Astrocyte (in vitro differentiated cells and primary cell): ENCODE data around the gene ANXA10. TPM values are rescaled to one million over a fixed set of nuclear protein-coding genes. Genes with fewer than 3 reads are reported as not detected.

Source experiments
- DNase-seq: peaks from one replicate; pipeline ENCODE4 v3.0.0-alpha.2; 2010; ENCODE audit warnings: low read depth
- FAIRE-seq: peaks from 2 replicates; lab custom pipeline; 2011; peaks lifted over from hg19 to GRCh38; lab: Jason Lieb, UNC
- H2AFZ ChIP-seq: 2 replicates; pipeline ENCODE4 v1.6.0; 2012; ENCODE audit warnings: low read depth, low read length, inconsistent platforms
- H3K27ac ChIP-seq: 2 replicates; pipeline ENCODE4 v1.5.1; 2011; ENCODE audit warnings: low read depth, low read length, inconsistent platforms
- H3K27me3 ChIP-seq: 2 replicates; pipeline ENCODE4 v1.6.0; 2011; ENCODE audit warnings: low read length, inconsistent platforms; ENCODE audit not compliant: insufficient read depth
- H3K36me3 ChIP-seq: 2 replicates; pipeline ENCODE4 v1.5.1; 2011; ENCODE audit warnings: low read length, inconsistent platforms; ENCODE audit not compliant: insufficient read depth
- H3K4me1 ChIP-seq: 2 replicates; pipeline ENCODE4 v1.5.1; 2011; ENCODE audit warnings: low read length, inconsistent platforms; ENCODE audit not compliant: insufficient read depth
- H3K4me2 ChIP-seq: 2 replicates; pipeline ENCODE4 v1.6.0; 2012; ENCODE audit warnings: low read length, inconsistent platforms
- H3K4me3 ChIP-seq: 2 replicates; pipeline ENCODE4 v1.5.1; 2011; ENCODE audit warnings: low read depth, mild to moderate bottlenecking, low read length, inconsistent platforms; ENCODE audit not compliant: insufficient read depth
- H3K79me2 ChIP-seq: 2 replicates; pipeline ENCODE4 v1.6.0; 2012; ENCODE audit warnings: mild to moderate bottlenecking, low read length, inconsistent platforms; ENCODE audit not compliant: insufficient read depth
- H3K9ac ChIP-seq: 2 replicates; pipeline ENCODE4 v1.6.0; 2012; ENCODE audit warnings: mild to moderate bottlenecking, low read length, inconsistent platforms
- H3K9me3 ChIP-seq: 2 replicates; pipeline ENCODE4 v1.5.1; 2012; ENCODE audit warnings: low read depth, mild to moderate bottlenecking, low read length, inconsistent platforms; ENCODE audit not compliant: insufficient read depth
- H4K20me1 ChIP-seq: 2 replicates; pipeline ENCODE4 v1.6.0; 2012; ENCODE audit warnings: low read length, inconsistent platforms; ENCODE audit not compliant: insufficient read depth
- H3K27ac Mint-ChIP-seq: one replicate; pipeline ENCODE4 v1.8.0; 2021; ENCODE audit warnings: mild to moderate bottlenecking, mixed read lengths; ENCODE audit not compliant: unreplicated experiment
- H3K27me3 Mint-ChIP-seq: one replicate; pipeline ENCODE4 v1.8.0; 2021; ENCODE audit warnings: low read depth, mixed read lengths; ENCODE audit not compliant: unreplicated experiment
- H3K36me3 Mint-ChIP-seq: one replicate; pipeline ENCODE4 v1.8.0; 2021; ENCODE audit warnings: low read depth, mixed read lengths; ENCODE audit not compliant: unreplicated experiment
- H3K4me1 Mint-ChIP-seq: one replicate; pipeline ENCODE4 v1.8.0; 2021; ENCODE audit warnings: low read depth, mixed read lengths; ENCODE audit not compliant: unreplicated experiment
- H3K4me3 Mint-ChIP-seq: one replicate; pipeline ENCODE4 v1.8.0; 2021; ENCODE audit warnings: mild to moderate bottlenecking, moderate library complexity, mixed read lengths; ENCODE audit not compliant: unreplicated experiment
- H3K9me3 Mint-ChIP-seq: one replicate; pipeline ENCODE4 v1.8.0; 2021; ENCODE audit warnings: mild to moderate bottlenecking, mixed read lengths; ENCODE audit not compliant: unreplicated experiment
- CTCF ChIP-seq: IDR thresholded peaks from 2 replicates; pipeline ENCODE4 v1.5.1; 2011; ENCODE audit warnings: low read depth, mild to moderate bottlenecking, inconsistent platforms, low read length, moderate library complexity; ENCODE audit not compliant: insufficient read depth
- EZH2 ChIP-seq: IDR thresholded peaks from 2 replicates; pipeline ENCODE4 v1.6.1; 2012; ENCODE audit warnings: mild to moderate bottlenecking, low read length, inconsistent platforms; ENCODE audit not compliant: insufficient read depth
- total RNA-seq: library from RNA; stranded (reverse); gene quantifications from 2 replicates; pipeline ENCODE4 v1.2.1, GENCODE V29; 2021

Gene ANXA10
- total RNA-seq, 1 donor from 2014 or later, result not detected

GRCh38 chr4:168059251-168059650 lies 33.1 kb upstream of the ANXA10 start:
- H4K20me1 ChIP-seq, result no peaks in the 10 kb centered on the region
- H3K79me2 ChIP-seq, result no peaks in the 10 kb centered on the region
- no peak overlapping the region for H3K27ac Mint-ChIP-seq
- no peaks in the 10 kb centered on the region for H3K36me3 ChIP-seq
- H3K4me3 ChIP-seq, result no peak overlapping the region
- DNase-seq (peak; percentile 73), FAIRE-seq (no peak)
- no peaks in the 10 kb centered on the region for H3K36me3 Mint-ChIP-seq
- no peaks in the 10 kb centered on the region for H3K27me3 ChIP-seq
- H3K9ac ChIP-seq, result no peak overlapping the region
- H2AFZ ChIP-seq, result no peak overlapping the region
- no peaks in the 10 kb centered on the region for H3K9me3 Mint-ChIP-seq
- no peaks in the 10 kb centered on the region for H3K27me3 Mint-ChIP-seq
- TF ChIP-seq EZH2 (no peak), CTCF (no peak)
- no peaks in the 10 kb centered on the region for H3K9me3 ChIP-seq
- no peaks in the 10 kb centered on the region for H3K4me1 ChIP-seq
- H3K27ac ChIP-seq, result no peak overlapping the region
- no peak overlapping the region for H3K4me3 Mint-ChIP-seq
- no peak overlapping the region for H3K4me2 ChIP-seq
- no peaks in the 10 kb centered on the region for H3K4me1 Mint-ChIP-seq

GRCh38 chr4:168063031-168063430 lies 29.3 kb upstream of the ANXA10 start:
- Histone ChIP-seq H3K9me3 (no peaks in the 10 kb centered on the region), H3K27me3 (no peaks in the 10 kb centered on the region), H3K27ac (no peak overlapping the region), H3K79me2 (no peaks in the 10 kb centered on the region), H3K9ac (no peak overlapping the region), H3K4me1 (no peaks in the 10 kb centered on the region), H3K36me3 (no peaks in the 10 kb centered on the region), H4K20me1 (no peaks in the 10 kb centered on the region), H3K4me2 (no peak overlapping the region), H3K4me3 (no peak overlapping the region), H2AFZ (no peak overlapping the region)
- TF ChIP-seq CTCF (no peak), EZH2 (no peak)
- Mint-ChIP-seq H3K27ac (no peak overlapping the region), H3K36me3 (no peaks in the 10 kb centered on the region), H3K27me3 (no peaks in the 10 kb centered on the region), H3K4me1 (no peaks in the 10 kb centered on the region), H3K4me3 (no peak overlapping the region), H3K9me3 (no peaks in the 10 kb centered on the region)
- FAIRE-seq (no peak), DNase-seq (no peak)

GRCh38 chr4:168070903-168071302 lies 21.4 kb upstream of the ANXA10 start:
- H3K36me3 Mint-ChIP-seq, result no peaks in the 10 kb centered on the region
- no peaks in the 10 kb centered on the region for H3K27me3 Mint-ChIP-seq
- Histone ChIP-seq H3K4me3 (no peak overlapping the region), H3K27ac (no peak overlapping the region), H3K36me3 (no peaks in the 10 kb centered on the region), H4K20me1 (no peaks in the 10 kb centered on the region), H3K27me3 (no peaks in the 10 kb centered on the region), H3K4me1 (peaks cover 7% of the 10 kb centered on the region), H3K4me2 (no peak overlapping the region), H3K9ac (no peak overlapping the region), H2AFZ (no peak overlapping the region), H3K79me2 (no peaks in the 10 kb centered on the region), H3K9me3 (no peaks in the 10 kb centered on the region)
- DNase-seq (no peak), FAIRE-seq (no peak)
- no peak overlapping the region for H3K27ac Mint-ChIP-seq
- H3K4me3 Mint-ChIP-seq, result no peak overlapping the region
- H3K4me1 Mint-ChIP-seq, result no peaks in the 10 kb centered on the region
- peaks cover 1% of the 10 kb centered on the region for H3K9me3 Mint-ChIP-seq
- TF ChIP-seq EZH2 (no peak), CTCF (no peak)
